Measurements from ENCODE around the gene CHCHD4. TPM values are rescaled to one million over a fixed set of nuclear protein-coding genes. Genes with fewer than 3 reads are reported as not detected.

The CHCHD4 gene
- total RNA-seq = 17.0 and 19.5 TPM in 2 replicates

GRCh38 chr3:14124615-14125192 is at the start of gene CHCHD4, which contains the start of gene TMEM43:
Gene CHCHD4, minus strand, starts transcription at chr3:14124870. Its CDS starts 194 bp downstream, at chr3:14124676.
Gene TMEM43, plus strand, starts transcription at chr3:14125052. Its CDS starts 142 bp downstream, at chr3:14125194.

Other genes starting within 250 kb of the CHCHD4 start
- gene WNT7A, start 244.8 kb downstream of the CHCHD4 start, total RNA-seq = not detected in 2 replicates
- 85.8 and 99.5 TPM in 2 replicates for gene TMEM43, start 182 bp upstream of the CHCHD4 start, total RNA-seq
- 20.5 and 24.5 TPM in 2 replicates for gene XPC, start 53.7 kb upstream of the CHCHD4 start, total RNA-seq
- gene LSM3, start 53.9 kb upstream of the CHCHD4 start, total RNA-seq = 14.6 and 20.0 TPM in 2 replicates

Data from bronchus fibroblast of lung (primary cell).